ENCODE data around the gene BANP.
A peak's percentile ranks its signal among the peaks of the same experiment; 100 is the strongest.
"Not testable (repeated sequence)": the region's sequence is repeated elsewhere in the genome, so short reads cannot be mapped to it uniquely, and the experiment has no call there.

BANP gene, protein sequence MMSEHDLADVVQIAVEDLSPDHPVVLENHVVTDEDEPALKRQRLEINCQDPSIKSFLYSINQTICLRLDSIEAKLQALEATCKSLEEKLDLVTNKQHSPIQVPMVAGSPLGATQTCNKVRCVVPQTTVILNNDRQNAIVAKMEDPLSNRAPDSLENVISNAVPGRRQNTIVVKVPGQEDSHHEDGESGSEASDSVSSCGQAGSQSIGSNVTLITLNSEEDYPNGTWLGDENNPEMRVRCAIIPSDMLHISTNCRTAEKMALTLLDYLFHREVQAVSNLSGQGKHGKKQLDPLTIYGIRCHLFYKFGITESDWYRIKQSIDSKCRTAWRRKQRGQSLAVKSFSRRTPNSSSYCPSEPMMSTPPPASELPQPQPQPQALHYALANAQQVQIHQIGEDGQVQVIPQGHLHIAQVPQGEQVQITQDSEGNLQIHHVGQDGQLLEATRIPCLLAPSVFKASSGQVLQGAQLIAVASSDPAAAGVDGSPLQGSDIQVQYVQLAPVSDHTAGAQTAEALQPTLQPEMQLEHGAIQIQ

GRCh38 chr16:87950765-87951551, at the start of gene BANP:
TSS of gene BANP (plus strand) at chr16:87951434. CDS start at chr16:87975116, 23,682 bp downstream.
- peak; percentile 17 for FAIRE-seq

DNA sequence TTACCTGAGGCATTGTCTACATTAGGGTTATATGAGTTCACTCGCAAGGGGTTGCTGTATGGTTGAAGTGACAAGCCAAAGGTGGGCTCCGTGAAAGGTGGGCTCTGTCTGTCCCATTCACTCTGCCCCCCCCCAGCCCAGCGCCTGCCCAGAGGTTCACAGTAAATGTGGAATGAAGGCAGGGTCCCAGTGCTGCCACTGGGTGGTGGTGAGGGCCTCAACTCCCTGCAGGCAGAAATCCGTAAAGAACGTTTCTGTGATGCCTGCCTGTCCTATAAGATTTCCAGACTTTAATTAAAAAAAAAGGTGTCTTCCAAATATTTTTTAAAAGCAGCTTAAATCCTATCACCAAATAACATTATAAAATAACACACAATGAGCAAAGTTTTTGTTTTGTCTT, 46.3 kb upstream of the BANP start:
- not testable (repeated sequence) for FAIRE-seq

DNA sequence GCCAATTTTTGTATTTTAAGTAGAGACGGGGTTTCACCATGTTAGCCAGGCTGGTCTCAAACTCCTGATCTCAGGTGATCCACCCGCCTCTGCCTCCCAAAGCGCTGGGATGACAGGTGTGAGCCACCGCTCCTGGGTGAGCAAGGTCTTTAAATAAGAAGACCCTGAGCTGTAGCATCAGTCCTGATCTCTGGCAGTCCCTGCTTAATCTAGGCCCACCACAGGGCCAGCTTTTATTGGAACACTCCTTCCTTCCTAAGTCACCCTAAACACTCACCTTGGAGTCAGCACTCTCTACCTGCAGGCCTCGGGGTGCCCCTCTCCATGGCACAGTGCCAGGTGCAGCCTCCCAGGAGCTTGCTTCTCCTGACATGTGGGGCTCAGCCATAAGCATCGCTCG, 45.7 kb upstream of the BANP start:
- not testable (repeated sequence) for FAIRE-seq

GRCh38 chr16:87908101-87908500, 43.1 kb upstream of the BANP start:
- FAIRE-seq = not testable (repeated sequence)

DNA sequence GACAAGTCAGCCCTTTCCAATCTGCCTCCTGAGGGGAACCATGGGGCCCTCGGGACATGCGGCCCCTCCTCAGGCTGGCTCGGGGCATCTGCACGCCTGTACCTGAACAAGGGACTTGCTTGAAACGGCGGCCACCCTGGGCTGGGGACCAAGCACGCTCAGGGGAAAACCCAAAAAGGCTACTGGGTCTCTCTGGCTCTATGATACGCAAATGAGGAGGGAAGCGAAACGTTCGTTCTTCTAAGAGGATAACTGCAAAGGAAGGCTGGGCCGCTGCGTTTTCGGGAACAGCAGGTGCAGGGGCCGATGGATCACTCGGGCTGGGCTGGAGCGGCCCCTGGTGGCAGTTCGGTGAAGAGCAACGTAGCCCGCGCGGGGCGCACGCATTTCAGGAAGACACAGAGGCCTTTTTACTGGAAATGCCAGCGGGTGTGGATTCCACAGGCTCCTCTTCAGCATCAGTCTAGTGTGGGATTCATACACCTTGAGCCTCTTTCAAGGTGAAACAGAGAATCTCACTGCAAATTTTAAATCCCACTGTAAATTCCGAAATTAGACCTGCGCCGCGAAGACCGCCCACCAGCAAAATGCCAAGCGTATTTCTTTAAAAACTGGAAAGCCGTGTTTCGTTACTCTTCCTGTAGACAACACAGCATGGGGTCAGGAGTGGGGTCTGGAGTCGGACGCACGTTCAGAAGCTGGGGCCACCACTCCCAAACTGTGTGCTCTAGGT, 41.9 kb upstream of the BANP start:
- not testable (repeated sequence) for FAIRE-seq

GRCh38 chr16:87911106-87911763, 40.0 kb upstream of the BANP start:
- peak; percentile 97 for FAIRE-seq

DNA sequence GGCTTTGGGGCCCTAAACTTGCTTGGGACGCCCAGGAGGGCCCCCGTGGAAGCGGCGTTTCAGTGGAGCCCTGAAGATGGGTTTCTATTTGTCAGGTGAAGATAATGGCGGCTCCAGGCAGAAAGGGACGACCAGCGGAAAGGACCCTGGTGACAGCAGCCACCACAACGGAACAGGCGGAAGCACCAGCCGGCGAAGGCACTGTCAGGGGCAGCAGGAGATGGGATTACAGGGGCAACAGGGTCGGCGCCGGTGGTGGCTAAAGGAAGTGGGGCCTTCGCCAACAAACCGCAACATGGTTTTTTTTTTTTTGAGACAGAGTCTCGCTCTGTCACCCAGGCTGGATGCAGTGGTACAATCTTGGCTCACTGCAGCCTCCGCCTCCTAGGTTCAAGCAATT, 38.5 kb upstream of the BANP start:
- not testable (repeated sequence) for FAIRE-seq

- FAIRE-seq = not testable (repeated sequence)
These were observed 37.1 kb upstream of the BANP start for GRCh38 chr16:87914021-87914725.

GRCh38 chr16:87914812-87915211, 36.4 kb upstream of the BANP start:
- FAIRE-seq = no peak

- FAIRE-seq = no peak
These were observed 33.7 kb upstream of the BANP start for GRCh38 chr16:87917503-87917902.

DNA sequence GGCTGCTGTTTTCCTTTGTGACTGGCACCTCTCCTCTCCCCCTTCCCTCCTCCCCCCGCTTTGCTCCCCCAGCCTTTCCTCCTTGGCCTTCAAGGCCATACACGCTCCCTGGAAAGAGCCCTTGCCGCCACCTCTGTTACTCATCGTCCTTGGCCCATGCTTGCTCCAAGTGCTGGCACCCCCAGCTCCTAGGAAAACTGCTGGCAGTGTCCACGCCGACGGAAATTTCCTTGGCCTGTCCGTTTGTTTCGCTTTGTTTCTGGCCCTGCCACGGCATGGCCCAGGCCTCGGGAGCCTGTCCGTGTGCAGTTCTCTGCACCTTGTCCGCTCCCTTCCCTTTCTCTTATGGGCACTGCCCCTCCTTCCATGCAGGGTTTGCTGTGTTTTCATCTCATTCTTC, 32.9 kb upstream of the BANP start:
- no peak for FAIRE-seq

- FAIRE-seq = no peak
These were observed 32.2 kb upstream of the BANP start for GRCh38 chr16:87918866-87919680.

DNA sequence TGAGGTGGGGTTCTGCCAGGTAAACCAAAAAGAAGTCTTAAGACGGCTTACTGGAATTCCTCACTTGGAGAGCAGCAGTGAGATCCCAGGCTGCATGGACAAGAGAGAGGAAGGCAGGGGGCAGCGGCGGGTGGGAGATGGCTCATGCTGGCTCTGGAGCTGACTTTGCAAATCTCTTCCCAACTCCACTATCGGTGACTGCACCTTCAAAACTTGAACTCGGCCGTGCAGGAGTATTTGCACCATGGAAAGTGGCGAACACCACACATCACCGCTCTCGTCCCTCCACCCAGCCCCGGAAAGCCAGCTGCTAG, 31.6 kb upstream of the BANP start:
- no peak for FAIRE-seq

DNA sequence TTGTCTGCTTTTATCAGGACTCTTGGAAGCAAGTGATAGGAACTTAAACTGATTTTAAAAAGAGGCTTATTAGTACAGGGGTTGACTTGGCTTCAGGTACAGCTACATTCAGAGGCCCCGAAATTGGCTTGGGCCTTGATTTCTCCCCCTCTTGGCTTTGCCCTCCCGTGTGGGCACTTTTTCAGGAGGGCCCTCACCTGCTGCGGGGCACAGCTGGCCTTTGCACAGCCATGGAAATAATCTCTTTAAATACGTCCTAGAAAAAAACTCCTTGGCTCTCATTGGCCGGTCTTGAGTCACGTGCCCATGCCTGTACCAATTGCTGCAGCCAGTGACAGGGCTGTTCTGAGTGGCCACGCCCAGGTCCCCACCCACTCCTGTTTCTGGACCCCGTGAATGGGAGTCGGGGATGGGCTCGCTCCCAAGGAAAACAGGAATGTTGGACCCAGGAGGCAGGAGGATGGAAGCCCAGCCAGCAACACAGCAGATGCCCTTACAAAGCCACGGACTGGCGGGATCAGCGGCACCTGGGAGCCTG, 29.9 kb upstream of the BANP start:
- no peak for FAIRE-seq

DNA sequence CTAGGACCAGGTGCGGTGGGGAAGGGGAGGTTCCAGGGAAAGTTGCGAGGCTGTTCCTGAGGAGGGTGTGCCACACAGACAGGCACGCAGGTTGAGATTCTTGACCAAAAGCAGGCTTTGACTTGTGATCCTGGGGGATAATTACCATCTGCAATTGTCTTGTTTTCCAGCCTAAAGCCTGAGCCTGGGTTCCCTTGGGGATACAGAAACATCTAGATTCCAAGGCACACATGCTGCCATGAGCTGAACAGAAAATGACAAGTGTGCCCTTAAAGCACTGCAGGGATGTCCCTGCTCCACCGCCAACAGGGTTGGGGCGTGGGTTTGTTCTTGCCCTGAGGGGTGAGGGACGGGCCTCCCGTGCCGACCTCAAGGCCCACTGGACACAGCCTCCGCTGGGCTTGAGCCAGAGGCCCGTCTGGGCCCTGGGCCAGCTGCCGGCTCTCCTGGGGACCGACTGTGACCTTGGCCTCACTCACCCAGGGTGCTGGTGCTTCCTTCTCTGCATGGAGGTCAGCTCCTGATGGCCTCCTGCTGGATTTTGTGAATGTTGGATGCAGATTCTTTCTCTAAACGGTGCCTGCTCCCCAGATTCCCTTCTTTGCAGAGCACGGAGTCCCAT, 28.9 kb upstream of the BANP start:
- FAIRE-seq = no peak

DNA sequence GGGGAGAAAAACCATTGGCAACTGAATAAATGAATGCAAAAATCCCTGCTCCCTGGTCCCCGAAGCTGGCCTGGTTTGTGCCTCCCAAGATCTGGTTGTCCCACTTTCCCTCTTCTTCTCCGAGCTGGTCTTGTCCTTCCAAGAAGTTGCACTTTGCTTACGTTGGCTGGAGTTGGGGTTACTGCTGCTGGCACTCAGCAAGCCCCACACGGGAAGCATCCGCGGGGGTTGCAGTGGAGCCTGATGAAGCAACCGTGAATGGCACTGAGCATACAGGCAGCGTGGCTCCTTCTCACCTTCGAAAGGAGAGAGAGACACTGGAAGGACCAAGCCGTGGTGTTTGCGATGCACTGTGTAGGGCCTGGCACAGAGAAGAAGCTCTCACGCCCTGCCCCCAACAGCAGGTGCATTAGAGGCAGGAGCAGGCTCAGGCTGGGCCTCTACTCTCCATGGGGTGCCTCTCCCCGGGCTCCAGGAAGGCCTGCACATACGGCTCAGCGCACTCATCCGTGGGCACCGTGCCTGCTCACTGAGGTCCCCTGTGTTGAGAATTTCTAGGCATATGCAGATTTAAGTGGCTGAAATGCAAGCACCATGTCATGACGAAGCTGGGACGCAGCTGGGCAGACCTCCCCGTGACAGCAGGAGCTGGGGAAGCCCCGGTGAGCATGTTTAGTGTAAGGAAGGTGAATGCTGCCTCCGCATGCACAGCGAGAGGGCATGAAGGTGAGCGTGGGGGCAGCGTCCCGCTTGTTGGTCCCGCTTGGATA, 27.0 kb upstream of the BANP start:
- FAIRE-seq = no peak

GRCh38 chr16:87924811-87925670, 26.2 kb upstream of the BANP start:
- FAIRE-seq = no peak
